ENCODE data around the gene SEZ6.
A peak's percentile ranks its signal among the peaks of the same experiment; 100 is the strongest.

SEZ6 gene

GRCh38 chr17:29049541-29050145 is 43.8 kb upstream of the SEZ6 start:
- Histone ChIP-seq H3K79me2 (no peaks in the 10 kb centered on the region), H3K9me3 (ENCODE audit: control insufficient read depth, low read length) (no peaks in the 10 kb centered on the region), H2AFZ (no peak overlapping the region), H3K4me2 (ENCODE audit: low read length) (no peak overlapping the region), H3K9ac (no peak overlapping the region), H3K4me3 (ENCODE audit: low read depth, low read length) (no peak overlapping the region), H3K27ac (no peak overlapping the region), H3K4me1 (peaks cover 15% of the 10 kb centered on the region), H3K27me3 (ENCODE audit: control insufficient read depth, insufficient read depth, low read length) (no peaks in the 10 kb centered on the region), H3K36me3 (ENCODE audit: control insufficient read depth, insufficient read depth, low read length) (no peaks in the 10 kb centered on the region)
- TF ChIP-seq CTCF (IDR thresholded peaks at IDR 0.05), result no peak

GRCh38 chr17:29048440-29049368 is 42.9 kb upstream of the SEZ6 start:
- Histone ChIP-seq H2AFZ (peak overlapping the region; percentile 35), H3K9me3 (ENCODE audit: control insufficient read depth, low read length) (no peaks in the 10 kb centered on the region), H3K27me3 (ENCODE audit: control insufficient read depth, insufficient read depth, low read length) (no peaks in the 10 kb centered on the region), H3K4me3 (ENCODE audit: low read depth, low read length) (no peak overlapping the region), H3K4me1 (peaks cover 10% of the 10 kb centered on the region), H3K36me3 (ENCODE audit: control insufficient read depth, insufficient read depth, low read length) (no peaks in the 10 kb centered on the region), H3K27ac (no peak overlapping the region), H3K79me2 (no peaks in the 10 kb centered on the region), H3K4me2 (ENCODE audit: low read length) (no peak overlapping the region), H3K9ac (no peak overlapping the region)
- TF ChIP-seq CTCF (IDR thresholded peaks at IDR 0.05), result no peak

- Histone ChIP-seq H3K79me2 (no peaks in the 10 kb centered on the region), H3K4me2 (ENCODE audit: low read length) (no peak overlapping the region), H3K4me3 (ENCODE audit: low read depth, low read length) (no peak overlapping the region), H2AFZ (no peak overlapping the region), H3K27ac (no peak overlapping the region), H3K4me1 (peaks cover 10% of the 10 kb centered on the region), H3K36me3 (ENCODE audit: control insufficient read depth, insufficient read depth, low read length) (no peaks in the 10 kb centered on the region), H3K9me3 (ENCODE audit: control insufficient read depth, low read length) (no peaks in the 10 kb centered on the region), H3K27me3 (ENCODE audit: control insufficient read depth, insufficient read depth, low read length) (no peaks in the 10 kb centered on the region), H3K9ac (no peak overlapping the region)
- TF ChIP-seq CTCF (IDR thresholded peaks at IDR 0.05), result no peak
Observed at GRCh38 chr17:29046473-29046839, 40.6 kb upstream of the SEZ6 start.

GRCh38 chr17:29045734-29046472 is 40.1 kb upstream of the SEZ6 start:
- H3K9ac ChIP-seq, result no peak overlapping the region
- no peak for TF ChIP-seq CTCF (IDR thresholded peaks at IDR 0.05)
- no peak overlapping the region for H3K27ac ChIP-seq
- H3K36me3 ChIP-seq (ENCODE audit: control insufficient read depth, insufficient read depth, low read length), result no peaks in the 10 kb centered on the region
- peaks cover 10% of the 10 kb centered on the region for H3K4me1 ChIP-seq
- no peak overlapping the region for H3K4me2 ChIP-seq (ENCODE audit: low read length)
- H3K27me3 ChIP-seq (ENCODE audit: control insufficient read depth, insufficient read depth, low read length), result no peaks in the 10 kb centered on the region
- no peaks in the 10 kb centered on the region for H3K9me3 ChIP-seq (ENCODE audit: control insufficient read depth, low read length)
- H3K79me2 ChIP-seq, result no peaks in the 10 kb centered on the region
- H3K4me3 ChIP-seq (ENCODE audit: low read depth, low read length), result no peak overlapping the region
- H2AFZ ChIP-seq, result no peak overlapping the region
